Smooth muscle cell of trachea (primary cell): Measurements from ENCODE around the gene ULBP3. TPM values are rescaled to one million over a fixed set of nuclear protein-coding genes. Genes with fewer than 3 reads are reported as not detected.

Source experiments
- total RNA-seq: library from RNA; depleted of rRNA; stranded (reverse); fragments of >200 nt; gene quantifications from 2 replicates; pipeline ENCODE4 v1.2.1, GENCODE V29; 2014

The ULBP3 gene
- 12.6 and 28.4 TPM in 2 replicates for total RNA-seq

GRCh38 chr6:150068720-150069648 is at the start of gene ULBP3:
TSS of gene ULBP3 (minus strand) at chr6:150069121. CDS start at chr6:150069066, 55 bp downstream.

GRCh38 chr6:150025201-150025917 is 43.6 kb downstream of the ULBP3 start, which contains the start of gene RAET1L:
TSS of gene RAET1L (minus strand) at chr6:150025532. CDS start at chr6:150025471, 61 bp downstream.

Other genes with a start within 250 kb of the ULBP3 start
- 125 and 158 TPM in 2 replicates for gene LRP11, start 204.8 kb downstream of the ULBP3 start, total RNA-seq
- 2.2 and 4.8 TPM in 2 replicates for gene RAET1E, start 171.0 kb downstream of the ULBP3 start, total RNA-seq
- gene RAET1G, start 146.0 kb downstream of the ULBP3 start, total RNA-seq: 5.7 and 5.8 TPM in 2 replicates
- 0.99 and 2.5 TPM in 2 replicates for gene ULBP2, start 127.1 kb downstream of the ULBP3 start, total RNA-seq
- 0.44 and 0.50 TPM in 2 replicates for gene ULBP1, start 105.2 kb downstream of the ULBP3 start, total RNA-seq
- not detected in 2 replicates for gene RAET1L, start 43.6 kb downstream of the ULBP3 start, total RNA-seq
- 0.29 and 0.33 TPM in 2 replicates for gene PPP1R14C, start 73.9 kb upstream of the ULBP3 start, total RNA-seq